COR-L47 (cell line): ENCODE results near the gene MYO1A.
A peak's percentile ranks its signal among the peaks of the same experiment; 100 is the strongest.

Source experiments
- DNase-seq: peaks from one replicate; lab custom pipeline; 2025; lab: John Stamatoyannopoulos, UW

Gene MYO1A

DNA sequence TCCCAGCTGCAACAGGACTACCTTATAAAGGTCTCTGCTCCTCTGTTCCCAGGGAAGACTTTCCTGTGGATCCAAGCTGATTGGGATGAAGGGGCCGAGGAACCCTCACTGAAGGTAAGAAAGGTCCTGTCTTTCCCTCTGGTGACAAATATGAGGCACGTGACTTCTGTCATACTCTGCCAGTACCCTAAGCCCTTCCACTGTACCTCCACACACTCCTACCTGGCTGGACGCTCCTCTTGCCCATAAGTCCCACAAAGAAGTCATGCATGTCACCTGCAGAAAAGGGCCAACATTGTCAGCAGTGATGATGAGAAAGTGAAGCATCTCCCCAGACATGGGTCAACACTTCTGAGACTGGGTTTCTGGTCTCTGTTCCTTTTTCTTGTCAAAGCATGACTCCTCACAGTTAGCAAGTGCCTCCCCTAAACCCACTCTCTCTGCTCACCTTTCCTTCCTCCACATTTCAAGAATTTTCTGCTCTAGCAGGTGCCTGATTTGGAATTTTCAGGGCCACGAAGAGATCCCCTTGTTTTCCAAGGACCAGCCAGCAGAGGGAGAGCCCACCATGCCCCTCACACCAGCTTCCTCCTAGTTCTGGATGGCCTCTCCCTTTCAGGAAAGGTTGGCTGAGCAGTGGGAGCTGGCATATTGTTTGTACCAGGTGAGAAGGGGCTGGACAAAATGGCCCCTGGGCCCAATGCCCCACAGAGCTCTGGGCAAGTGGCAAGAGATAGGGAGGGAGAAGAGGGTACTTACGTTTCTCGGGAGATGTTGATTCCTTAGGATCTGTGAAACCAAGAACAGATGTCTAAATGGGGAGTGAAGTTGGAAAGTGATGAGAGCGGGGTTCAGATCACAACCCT lies 37.1 kb downstream of the MYO1A start:
- DNase-seq: no peak

DNA sequence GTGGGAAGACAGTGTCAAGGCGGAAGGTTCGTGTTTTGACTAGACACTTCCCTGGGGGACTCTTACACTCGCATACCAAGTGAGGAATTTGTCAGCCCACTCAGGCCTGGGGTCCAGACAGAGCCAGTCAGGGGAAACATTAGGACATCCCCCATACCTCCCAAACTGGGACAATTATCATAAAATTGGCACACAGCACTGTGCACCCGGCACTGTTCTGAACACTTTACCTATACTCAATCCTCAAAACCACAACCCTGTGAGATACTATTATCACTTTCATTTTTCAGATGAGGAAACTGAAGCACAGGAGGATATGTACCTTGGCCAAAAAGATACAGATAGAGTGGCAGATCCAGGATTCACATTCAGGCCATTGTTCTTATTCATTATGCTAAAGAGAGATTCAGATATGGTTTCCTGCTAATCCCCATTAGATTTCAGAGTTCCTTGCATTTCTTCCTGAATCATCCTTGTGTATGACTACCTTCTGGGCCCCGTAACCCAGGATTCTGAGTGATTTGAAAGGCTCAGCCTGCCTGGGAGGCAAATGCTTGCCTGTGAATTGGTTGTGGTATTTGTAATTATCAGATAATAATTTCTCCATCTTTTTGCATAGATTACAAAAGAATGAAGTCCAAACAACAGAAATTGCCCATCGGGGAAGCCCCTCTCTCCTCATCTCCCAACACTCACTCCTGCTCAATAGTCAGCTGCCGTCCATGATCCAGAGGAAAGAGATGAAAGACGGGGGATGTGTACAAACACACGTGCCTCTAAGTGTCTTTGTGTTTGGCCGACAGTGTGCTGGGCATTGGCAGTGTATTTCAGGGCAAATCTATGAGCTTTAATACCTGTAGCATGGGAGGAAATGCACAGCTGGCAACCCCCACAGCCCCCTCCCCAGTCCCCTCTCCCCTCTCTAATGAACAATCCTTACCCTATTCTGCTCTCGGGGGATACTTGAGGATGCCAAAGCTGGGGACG lies 38.2 kb downstream of the MYO1A start:
- no peak for DNase-seq

DNA sequence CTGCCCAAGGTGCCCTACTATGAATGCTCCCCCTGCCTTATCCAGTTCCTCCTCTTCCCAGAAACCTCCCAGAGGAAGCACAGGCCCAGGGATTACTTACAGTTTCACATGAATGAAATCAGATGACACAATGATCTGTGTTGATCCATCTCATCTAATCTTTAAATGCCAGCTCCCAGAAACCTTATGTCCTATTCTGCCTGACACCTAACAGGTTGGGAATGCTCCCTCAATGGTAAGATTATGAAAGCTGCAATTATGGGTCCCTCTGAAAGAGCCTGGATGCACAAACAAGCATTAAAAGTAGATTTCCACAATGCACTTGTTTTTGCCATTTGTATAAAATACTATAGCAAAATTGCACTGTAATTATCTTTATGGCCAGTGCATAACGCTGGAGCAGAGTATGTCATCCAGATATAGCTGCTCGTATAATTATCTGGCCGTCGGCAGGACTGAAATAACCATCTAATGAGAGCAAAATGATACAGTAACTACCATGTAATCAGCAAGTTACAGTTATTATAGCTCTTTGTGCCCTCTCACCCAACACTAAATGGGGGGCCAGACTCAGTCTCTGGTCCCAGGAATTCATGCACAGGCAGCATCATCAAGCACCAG lies 39.2 kb downstream of the MYO1A start:
- no peak for DNase-seq

- no peak for DNase-seq
These were observed 39.8 kb downstream of the MYO1A start for GRCh38 chr12:57009949-57010626.

DNA sequence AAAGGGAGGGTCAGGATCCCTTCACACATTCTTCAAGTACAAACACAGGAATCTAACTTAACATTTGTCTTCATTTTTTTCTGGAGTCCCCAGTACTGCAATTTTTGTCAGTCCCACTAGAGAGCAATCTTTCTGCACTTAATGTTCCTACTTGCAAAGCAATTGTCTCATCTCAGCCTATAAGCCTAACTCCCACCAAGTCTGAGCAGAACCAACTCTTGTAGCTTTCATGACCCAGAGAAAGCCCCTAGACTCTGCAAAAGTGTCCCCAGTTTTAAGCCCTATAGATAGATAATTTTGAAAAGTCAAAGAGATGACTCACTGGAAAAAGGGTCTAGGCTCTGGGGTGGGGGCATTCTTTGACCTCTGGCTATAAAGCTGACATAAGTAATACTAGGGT lies 41.8 kb downstream of the MYO1A start:
- peak; percentile 40 for DNase-seq

DNA sequence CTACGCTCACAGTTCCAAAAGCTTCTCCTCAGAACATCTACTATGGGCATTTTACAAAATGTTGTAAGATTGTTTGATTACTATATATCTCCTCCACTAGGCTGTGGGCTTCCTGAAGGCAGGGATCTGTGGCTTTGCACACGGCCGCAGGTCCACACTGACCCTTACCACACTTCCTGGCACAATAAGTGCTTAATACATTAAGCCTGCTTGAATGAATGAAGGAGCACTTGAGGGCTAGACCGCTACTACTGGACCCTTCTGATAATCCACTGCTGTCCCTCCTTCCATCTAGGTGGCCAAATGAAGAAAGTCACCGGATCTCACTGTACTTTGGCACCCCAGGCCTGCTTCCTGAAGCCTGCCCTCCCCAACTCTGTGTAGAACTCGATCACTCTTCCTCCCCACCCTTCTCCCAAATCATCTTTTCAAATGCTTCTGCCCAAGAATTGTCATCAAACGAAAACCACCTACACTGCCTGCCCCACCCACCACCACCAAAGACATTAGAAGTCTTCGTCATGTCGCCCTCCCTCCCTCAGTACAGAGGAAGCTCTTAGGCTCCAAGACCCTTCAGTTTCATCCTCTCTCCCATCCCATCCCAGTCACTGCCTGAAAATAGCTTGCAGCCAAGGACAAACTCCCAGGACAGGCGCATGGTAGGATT lies 43.0 kb downstream of the MYO1A start:
- DNase-seq: no peak

DNA sequence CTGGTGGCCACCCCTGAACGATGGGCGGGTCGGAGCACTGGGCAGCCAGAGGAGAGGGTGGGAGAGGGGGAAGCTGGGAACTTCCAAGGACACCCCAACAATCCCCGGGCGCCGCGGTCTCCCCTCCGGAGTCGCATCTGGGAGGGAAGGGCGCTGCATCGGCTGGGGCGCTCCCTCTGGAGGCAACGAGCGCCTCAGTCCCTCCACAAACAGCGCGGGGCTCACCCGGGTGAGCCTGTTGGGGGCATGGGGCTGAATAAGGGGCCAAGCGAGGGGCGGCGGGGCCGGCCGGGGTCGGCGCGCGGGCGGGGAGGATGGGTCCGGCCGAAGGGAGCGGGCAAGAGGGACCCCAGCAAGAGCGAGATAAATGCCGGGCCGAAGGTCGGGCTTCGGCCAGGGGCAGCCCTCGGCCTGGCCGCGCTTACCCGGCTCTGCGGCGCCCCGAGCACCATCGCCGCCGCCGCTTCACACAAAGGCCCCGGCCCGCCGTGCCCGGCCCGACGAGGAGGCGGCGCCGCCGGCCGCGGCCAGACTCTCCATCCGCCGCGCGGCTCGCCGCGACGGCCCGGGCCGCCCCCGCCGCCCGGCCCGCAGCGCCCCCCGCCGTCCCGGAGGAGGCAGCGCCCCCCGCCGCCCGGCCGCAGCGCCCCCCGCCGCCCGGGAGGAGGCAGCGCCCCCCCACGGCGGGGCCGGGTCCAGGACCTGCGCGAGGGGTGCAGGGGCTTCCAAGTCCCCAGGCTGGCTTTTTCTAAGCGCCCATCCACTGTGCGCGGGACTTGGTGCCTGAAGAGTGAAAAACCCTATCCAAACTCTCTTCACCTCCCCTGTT lies 43.7 kb downstream of the MYO1A start, which contains the start of gene ZBTB39:
Gene ZBTB39, minus strand, starts transcription at position 567 of the 829 bp plus-strand sequence. CDS start 1,629 bp downstream, outside the sequence.
- DNase-seq: peak; percentile 42

GRCh38 chr12:57004651-57005050 lies 45.3 kb downstream of the MYO1A start:
- no peak for DNase-seq

DNA sequence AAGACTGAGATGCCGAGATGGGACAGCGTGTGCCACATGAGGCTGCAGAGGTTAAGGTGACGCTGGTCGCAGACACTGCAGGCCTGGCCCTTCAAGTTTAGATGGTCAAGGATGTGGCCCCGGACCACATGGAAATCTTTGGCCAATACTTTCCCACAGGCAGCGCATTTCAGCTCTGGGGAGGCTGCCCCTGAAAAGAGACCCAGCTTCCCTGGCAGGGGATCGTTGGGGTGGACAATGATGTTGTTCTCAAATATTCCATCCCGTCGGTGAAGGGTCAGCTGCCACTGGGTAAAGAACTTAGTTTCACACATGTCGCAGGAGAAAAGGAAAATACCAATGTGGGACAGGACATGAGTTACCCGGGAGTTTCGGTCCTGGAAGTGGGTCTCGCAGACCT lies 46.5 kb downstream of the MYO1A start:
- no peak for DNase-seq

DNA sequence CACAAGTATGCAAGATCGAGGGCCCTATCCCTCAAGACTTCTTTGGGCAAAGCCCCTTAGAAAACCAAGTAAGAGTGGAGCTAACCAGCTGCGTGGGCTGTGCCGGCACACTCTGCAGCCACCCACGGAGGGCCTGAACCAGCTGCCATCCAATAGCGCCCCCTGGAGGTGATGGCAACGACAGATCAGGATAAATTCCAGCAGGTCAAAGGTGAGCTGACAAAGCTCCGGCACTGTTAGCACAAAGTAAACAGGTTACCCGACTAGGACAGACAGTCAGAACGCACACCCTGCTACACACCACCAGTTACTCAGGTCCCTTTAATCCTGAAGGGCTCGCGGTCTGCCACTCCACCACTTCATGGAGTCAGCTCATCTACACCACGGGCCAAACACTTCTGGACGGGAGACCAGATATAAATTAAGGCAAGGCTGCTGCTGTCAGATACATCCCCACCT lies 48.5 kb downstream of the MYO1A start:
- peak; percentile 36 for DNase-seq

GRCh38 chr12:57000393-57000792 lies 49.5 kb downstream of the MYO1A start:
- DNase-seq: no peak

DNA sequence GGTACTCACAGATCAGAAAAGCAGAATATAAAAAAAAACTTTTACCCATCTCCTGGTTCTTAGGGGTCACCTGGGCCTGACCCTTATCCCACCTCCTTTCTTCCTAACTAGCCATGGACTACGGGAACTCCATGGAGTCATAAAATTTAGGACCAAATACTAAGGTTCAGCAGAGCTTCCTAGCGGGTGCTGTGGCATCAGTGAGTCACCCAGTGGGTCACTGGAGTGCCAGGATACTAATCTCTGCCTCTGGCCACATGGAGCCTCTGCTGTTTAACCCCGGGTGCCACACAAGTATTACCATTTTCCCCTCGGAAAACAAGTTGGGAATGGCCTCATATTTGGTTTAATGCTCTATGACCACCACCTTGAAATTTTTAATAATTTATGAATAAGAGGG lies 50.5 kb downstream of the MYO1A start:
- DNase-seq: no peak

- no peak for DNase-seq
These were observed 50.9 kb downstream of the MYO1A start for GRCh38 chr12:56998981-56999380.

DNA sequence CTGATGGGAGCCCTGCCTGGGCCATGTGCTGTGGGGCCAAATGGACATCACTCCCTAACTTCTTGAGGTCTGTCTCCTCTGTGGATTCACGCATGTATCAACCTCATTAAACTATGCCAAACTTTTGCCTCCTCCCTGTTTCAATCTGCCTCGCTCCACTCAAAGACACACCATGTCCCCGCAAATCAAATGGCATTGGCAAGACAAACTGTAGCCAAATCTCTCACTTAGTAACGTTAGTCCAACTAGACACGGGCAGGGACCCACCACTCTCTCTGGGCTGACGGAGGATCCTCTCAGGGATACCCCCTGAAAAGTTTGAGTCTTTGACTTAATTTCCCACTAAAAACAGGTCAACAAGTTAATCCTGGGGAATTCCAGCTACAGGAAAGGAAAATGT lies 51.6 kb downstream of the MYO1A start:
- no peak for DNase-seq

GRCh38 chr12:56996793-56997545 lies 53.0 kb downstream of the MYO1A start:
- DNase-seq: no peak

- DNase-seq: no peak
These were observed 53.9 kb downstream of the MYO1A start for GRCh38 chr12:56995930-56996496.

- DNase-seq: no peak
These were observed 54.6 kb downstream of the MYO1A start for GRCh38 chr12:56995201-56995929.

GRCh38 chr12:56994231-56994746 lies 55.6 kb downstream of the MYO1A start:
- no peak for DNase-seq
